ENCODE data around the gene MALRD1.

Gene MALRD1

GRCh38 chr10:19451356-19451755 is 402.8 kb downstream of the MALRD1 start:
- Histone ChIP-seq H3K9me3 (ENCODE audit: low read length) (no peaks in the 10 kb centered on the region), H3K4me2 (ENCODE audit: low read length) (no peak overlapping the region), H3K4me1 (ENCODE audit: insufficient read depth, low read length, severe bottlenecking) (no peaks in the 10 kb centered on the region), H3K27me3 (ENCODE audit: insufficient read depth, low read length) (no peaks in the 10 kb centered on the region), H4K20me1 (ENCODE audit: insufficient read depth, low read length) (no peaks in the 10 kb centered on the region), H3K9ac (ENCODE audit: low read length) (no peak overlapping the region), H3K9me2 (ENCODE audit: low read depth, low read length) (no peaks in the 10 kb centered on the region), H2AFZ (ENCODE audit: low read length) (no peak overlapping the region), H3K4me3 (ENCODE audit: low read depth, low read length, poor library complexity, severe bottlenecking) (no peak overlapping the region), H3K79me2 (ENCODE audit: insufficient read depth, low read length) (no peaks in the 10 kb centered on the region), H3K36me3 (ENCODE audit: insufficient read depth, low read length) (no peaks in the 10 kb centered on the region), H3K27ac (ENCODE audit: low read depth, low read length, poor library complexity, severe bottlenecking) (no peak overlapping the region), H3F3A (ENCODE audit: insufficient read depth, low read length) (no peaks in the 10 kb centered on the region)
- TF ChIP-seq EZH2 (IDR thresholded peaks at IDR 0.05; ENCODE audit: borderline replicate concordance, low read length) (no peak), CTCF (IDR thresholded peaks at IDR 0.05; ENCODE audit: low read length) (no peak)

- Histone ChIP-seq H3K27me3 (ENCODE audit: insufficient read depth, low read length) (no peaks in the 10 kb centered on the region), H3F3A (ENCODE audit: insufficient read depth, low read length) (no peaks in the 10 kb centered on the region), H3K27ac (ENCODE audit: low read depth, low read length, poor library complexity, severe bottlenecking) (no peak overlapping the region), H3K4me2 (ENCODE audit: low read length) (no peak overlapping the region), H3K79me2 (ENCODE audit: insufficient read depth, low read length) (no peaks in the 10 kb centered on the region), H3K9ac (ENCODE audit: low read length) (no peak overlapping the region), H2AFZ (ENCODE audit: low read length) (no peak overlapping the region), H3K4me3 (ENCODE audit: low read depth, low read length, poor library complexity, severe bottlenecking) (no peak overlapping the region), H3K36me3 (ENCODE audit: insufficient read depth, low read length) (no peaks in the 10 kb centered on the region), H4K20me1 (ENCODE audit: insufficient read depth, low read length) (no peaks in the 10 kb centered on the region), H3K9me3 (ENCODE audit: low read length) (no peaks in the 10 kb centered on the region), H3K9me2 (ENCODE audit: low read depth, low read length) (no peaks in the 10 kb centered on the region), H3K4me1 (ENCODE audit: insufficient read depth, low read length, severe bottlenecking) (no peaks in the 10 kb centered on the region)
- TF ChIP-seq CTCF (IDR thresholded peaks at IDR 0.05; ENCODE audit: low read length) = no peak
- TF ChIP-seq EZH2 (IDR thresholded peaks at IDR 0.05; ENCODE audit: borderline replicate concordance, low read length) = no peak
Measured at GRCh38 chr10:19451937-19452336, 403.3 kb downstream of the MALRD1 start.

- no peak for TF ChIP-seq CTCF (IDR thresholded peaks at IDR 0.05; ENCODE audit: low read length)
- TF ChIP-seq EZH2 (IDR thresholded peaks at IDR 0.05; ENCODE audit: borderline replicate concordance, low read length) = no peak
- Histone ChIP-seq H2AFZ (ENCODE audit: low read length) (no peak overlapping the region), H3K9ac (ENCODE audit: low read length) (no peak overlapping the region)
Measured at GRCh38 chr10:19453967-19454366, 405.4 kb downstream of the MALRD1 start.

More at GRCh38 chr10:19453967-19454366, 405.4 kb downstream of the MALRD1 start:
- Histone ChIP-seq H3K79me2 (ENCODE audit: insufficient read depth, low read length) (no peaks in the 10 kb centered on the region), H3F3A (ENCODE audit: insufficient read depth, low read length) (no peaks in the 10 kb centered on the region), H3K9me3 (ENCODE audit: low read length) (no peaks in the 10 kb centered on the region), H3K36me3 (ENCODE audit: insufficient read depth, low read length) (no peaks in the 10 kb centered on the region), H3K27me3 (ENCODE audit: insufficient read depth, low read length) (no peaks in the 10 kb centered on the region), H3K4me1 (ENCODE audit: insufficient read depth, low read length, severe bottlenecking) (no peaks in the 10 kb centered on the region), H3K9me2 (ENCODE audit: low read depth, low read length) (no peaks in the 10 kb centered on the region), H3K27ac (ENCODE audit: low read depth, low read length, poor library complexity, severe bottlenecking) (no peak overlapping the region), H4K20me1 (ENCODE audit: insufficient read depth, low read length) (no peaks in the 10 kb centered on the region), H3K4me3 (ENCODE audit: low read depth, low read length, poor library complexity, severe bottlenecking) (no peak overlapping the region), H3K4me2 (ENCODE audit: low read length) (no peak overlapping the region)

Measured in OCI-LY1 (cell line).